IPS-11a (cell line): ENCODE data around the gene LYPD4.

Experiments used
- H3K4me3 ChIP-seq: one replicate; pipeline ENCODE4 v1.5.1; 2013; ENCODE audit warnings: low read depth, low read length, control low read depth

Gene LYPD4, protein sequence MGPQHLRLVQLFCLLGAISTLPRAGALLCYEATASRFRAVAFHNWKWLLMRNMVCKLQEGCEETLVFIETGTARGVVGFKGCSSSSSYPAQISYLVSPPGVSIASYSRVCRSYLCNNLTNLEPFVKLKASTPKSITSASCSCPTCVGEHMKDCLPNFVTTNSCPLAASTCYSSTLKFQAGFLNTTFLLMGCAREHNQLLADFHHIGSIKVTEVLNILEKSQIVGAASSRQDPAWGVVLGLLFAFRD

DNA sequence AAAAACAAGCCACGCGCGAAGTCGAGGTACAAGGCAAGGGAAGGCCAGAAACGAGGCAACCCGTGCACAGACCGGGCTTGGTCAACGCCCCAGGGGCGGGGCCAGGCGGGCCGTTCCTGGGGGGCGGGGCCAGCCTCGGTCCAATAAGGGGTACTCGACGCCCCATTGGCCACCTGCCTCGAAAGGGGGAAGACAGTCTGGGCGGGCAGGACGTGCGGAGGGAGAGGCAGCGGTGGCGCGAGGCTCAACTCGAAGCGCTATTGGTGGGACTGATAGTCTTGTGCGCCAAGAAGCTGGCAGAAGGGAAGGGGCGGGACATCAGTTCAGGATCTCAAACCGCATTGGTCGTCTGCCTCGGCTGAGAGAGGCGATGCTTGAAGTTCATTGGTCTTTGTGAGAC lies at the start of gene LYPD4:
LYPD4 (minus strand) TSS at position 83 of the 400 bp plus-strand sequence. CDS start 5,398 bp downstream, outside the sequence.
- H3K4me3 ChIP-seq: no peak within 1 kb of the TSS

DNA sequence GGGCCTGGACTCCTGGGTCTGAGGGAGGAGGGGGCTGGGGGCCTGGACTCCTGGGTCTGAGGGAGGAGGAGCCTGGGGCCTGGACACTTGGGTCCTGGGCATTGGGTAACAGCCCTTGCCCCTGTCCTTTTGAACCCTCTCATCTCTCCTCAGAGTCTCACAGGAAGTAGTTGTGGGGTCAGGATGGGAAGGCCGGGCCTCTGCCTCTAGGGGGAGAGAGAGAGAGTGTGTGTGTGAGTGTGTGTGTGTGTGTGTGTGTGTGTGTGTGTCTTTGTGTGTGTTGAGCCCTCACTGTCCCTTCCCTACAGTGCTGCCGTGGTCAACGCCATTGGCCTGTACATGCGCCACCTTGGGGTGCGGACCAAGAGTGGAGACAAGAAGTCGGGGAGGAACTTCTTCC lies 49.4 kb upstream of the LYPD4 start:
- H3K4me3 ChIP-seq: no peak overlapping the region

DNA sequence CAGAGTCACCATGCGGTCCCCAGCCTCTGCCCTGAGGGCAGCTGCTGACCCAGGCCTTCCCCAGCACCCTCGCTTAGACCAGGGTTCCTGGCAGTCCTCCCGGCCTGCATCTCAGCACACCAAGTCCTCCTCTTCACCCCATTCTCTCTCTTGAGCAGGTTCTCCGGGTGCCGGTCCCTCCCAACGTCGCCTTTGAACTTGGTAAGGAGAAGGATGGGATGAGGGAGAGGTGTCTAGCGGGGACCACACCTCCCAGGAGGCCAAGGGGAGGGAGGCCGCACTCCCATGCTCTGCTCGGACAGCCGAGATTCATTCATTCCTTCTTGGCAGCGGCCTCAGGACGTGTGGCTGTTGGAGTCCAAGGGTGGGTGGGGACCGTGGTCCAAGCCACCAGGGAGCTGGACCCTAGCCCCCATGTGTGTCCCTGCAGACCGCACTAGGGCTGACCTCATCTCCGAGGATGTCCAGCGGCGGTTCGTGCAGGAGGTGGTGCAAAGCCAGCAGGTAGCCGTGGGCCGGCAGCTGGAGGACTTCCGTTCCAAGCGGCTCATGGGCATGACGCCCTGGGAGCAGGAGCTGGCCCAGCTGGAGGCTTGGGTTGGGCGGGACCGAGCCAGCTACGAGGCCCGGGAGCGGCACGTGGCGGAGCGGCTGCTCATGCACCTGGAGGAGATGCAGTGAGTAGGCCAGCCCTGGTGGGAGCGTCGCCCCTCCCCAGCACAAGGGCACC lies 47.9 kb upstream of the LYPD4 start:
- no peak overlapping the region for H3K4me3 ChIP-seq

DNA sequence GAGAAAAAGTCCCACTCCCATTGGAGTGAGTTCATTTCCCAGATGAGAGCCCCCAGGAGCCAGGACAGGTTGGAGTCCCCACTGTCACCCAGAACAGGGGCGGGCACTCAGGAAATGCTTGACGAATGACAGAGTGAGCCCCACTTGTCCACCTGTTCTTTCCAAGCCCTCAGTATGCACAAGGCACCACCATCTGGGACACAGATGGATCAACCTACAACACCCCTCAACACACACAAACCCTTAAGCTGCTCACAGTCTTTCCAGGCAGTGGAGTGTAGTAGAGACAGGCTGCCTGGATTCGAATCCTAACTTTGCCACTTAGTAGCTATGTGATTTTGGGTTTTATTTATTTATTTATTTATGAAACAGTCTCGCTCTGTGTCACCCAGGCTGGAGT lies 46.5 kb upstream of the LYPD4 start:
- no peak overlapping the region for H3K4me3 ChIP-seq

DNA sequence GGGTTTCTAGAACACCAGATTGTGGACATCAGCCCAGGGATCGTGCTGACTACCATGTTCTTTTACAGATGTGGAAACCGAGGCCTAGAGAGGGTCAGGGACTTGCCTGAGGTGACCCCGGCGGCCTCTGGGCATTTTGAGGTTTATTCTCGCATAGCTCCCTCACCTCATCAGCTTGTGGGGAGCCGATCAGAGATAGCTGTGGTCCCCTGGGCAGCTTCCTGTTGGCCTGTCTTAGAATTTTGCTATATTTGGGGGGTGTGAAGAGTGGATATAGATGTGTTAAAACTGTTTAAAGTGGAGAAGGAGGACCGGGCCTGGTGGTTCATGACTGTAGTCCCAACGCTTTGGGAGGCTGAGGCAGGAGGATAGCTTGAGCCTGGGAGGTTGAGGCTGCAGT lies 45.4 kb upstream of the LYPD4 start:
- H3K4me3 ChIP-seq: no peak overlapping the region

DNA sequence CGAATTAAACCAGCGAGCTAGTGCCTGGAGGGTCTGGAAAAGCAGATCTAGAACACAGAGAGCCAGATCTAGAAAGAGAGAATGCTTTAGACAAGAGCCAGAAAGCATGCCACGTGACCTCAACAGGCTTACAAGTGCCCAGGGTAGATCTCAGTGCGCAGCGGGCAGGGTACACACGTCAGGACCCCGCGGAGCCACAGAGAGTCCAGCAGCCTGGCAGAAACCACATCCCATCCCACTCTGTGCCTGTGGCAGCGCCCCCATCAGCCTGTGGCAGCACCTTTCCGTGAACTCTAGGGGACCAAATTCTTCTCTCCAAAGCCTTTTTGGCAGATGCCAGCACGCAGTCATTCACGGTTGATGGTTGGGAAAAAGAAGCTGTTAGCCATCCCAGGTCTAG lies 44.4 kb upstream of the LYPD4 start:
- H3K4me3 ChIP-seq: no peak overlapping the region

DNA sequence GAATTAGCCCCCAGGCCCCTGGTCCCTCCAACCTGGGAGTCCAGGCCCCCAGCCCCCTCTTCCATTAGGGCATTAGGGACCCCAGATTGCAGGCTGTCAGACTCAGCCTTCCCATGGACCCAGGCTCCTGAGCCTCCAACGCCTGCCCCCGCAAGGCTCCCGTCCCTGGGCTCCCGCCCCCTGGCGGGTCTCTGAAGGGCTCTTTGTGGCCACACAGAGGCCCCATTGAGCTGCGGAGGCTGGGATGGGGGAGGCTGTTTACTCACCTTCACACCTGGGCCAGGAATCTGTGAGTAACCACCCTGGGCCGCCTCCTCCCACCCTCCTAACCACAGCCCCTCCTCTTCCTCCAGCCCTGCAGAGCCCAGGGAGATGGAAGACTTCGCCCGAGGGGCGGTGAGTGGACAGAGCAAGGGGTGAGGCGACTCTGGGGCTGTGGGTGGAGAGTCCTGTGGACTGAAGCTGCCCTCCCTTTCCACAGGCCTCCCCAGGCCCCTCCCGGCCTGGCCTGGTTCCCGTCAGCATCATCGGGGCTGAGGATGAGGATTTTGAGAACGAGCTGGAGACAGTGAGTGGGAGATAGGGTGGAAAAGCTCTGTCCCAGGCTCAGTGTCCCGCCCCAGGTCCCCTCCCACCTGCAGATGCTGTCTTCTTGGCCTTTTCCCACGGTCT lies 43.4 kb upstream of the LYPD4 start:
- no peak overlapping the region for H3K4me3 ChIP-seq

DNA sequence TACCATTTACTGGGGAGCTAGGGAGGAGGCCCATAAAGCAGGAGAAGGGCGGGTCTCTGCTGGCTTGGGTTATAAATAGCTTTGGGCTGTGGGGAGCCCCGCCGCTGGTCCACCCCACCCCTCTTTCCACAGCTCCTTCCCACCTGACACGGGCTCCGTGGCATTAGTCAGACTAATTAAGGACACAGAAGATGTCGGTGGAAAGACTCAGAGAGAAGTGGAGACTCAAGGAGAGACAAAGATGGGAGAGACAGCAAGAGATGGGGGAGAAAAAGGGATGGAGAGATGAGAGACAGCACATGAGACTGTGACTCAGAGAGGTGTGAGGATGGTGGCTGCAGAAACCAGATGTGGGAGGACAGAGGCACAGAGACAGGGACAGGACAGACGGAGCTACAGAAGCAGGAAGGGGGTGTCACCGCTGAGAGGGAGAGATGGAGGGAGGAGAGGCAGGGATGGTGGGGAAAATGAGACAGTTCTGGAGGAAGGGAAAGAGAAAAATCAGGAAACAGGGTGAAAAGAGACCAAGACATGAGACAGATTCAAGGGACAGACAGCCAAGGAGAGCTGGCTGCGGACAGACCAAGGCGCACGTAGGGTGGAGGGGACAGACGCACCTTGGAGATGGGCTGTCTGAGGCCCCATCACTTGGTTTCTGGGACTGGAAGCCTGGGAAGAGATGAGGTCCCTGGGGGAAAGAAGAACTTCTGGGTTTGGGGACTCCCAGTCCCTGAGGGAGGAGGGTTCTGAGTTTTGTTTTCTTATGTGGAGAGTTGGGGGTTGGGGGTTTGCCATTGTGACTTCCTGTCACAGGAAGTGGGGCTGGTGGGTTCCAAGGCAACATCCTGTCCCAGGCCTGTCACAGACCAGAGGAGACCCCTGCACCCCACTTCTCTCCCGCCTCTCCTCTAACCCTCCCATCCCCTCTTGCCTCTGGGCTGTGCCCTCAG lies 42.6 kb upstream of the LYPD4 start:
- no peak overlapping the region for H3K4me3 ChIP-seq

DNA sequence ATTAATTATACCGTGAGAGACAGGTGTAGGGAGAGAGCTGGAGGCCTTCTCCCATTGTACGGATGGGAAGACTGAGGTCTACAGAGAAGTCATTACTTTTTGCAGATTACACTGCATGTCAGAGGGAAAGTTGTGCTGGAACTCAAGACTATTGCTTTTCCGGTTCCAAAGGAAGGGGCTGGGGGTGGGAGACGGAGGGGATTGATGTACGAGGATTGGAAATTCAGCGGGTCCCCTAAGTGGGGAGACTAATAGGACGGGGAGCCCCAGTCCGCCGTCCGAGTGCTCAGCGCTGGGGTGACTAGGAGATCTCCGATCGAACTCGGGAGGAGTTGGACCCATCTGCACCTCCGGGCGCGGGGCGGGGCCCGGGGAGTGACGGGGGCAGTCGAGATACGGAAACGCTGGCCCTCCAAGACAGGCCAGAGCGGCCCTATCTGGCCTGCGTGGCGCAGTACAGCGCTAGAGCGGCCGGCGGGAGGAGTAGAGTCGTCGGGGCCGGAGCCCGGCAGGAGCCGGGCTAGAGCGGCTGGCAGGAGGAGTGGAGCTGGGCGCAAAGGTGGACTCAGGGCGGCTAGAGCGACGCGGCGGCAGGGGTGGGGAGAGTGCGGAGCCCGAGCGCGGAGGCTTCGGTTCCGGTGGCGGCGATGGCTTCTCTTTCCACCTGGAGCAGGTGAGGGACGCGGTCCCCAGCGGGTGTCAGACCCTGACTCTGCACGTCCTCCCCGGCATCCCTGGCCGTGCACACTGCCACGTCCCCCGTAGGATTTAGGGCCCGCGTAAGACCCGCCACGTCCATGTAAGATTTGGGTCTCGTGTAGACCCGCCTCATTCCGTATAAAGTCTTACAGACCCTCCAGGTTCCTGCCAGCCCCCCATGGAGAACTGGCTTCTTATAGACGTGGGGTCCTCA lies 39.6 kb upstream of the LYPD4 start:
- peak overlapping the region; percentile 87 for H3K4me3 ChIP-seq

DNA sequence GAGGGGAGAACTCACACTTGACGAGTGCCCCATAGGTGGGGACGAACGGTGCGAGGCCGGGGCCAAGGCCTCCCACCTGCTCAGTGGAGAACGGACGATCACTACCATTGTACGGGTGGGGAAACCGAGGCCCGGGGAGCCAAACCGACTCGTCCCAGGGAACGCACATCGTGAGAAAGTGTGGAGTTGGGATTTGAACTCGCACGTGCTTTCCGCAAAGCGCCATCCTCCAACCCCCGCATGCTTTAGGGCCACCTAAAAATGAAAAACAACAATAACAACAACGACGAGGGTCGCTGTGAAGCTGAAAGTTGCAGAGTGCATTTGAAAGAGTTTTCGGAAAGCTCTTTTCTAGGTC lies 39.0 kb upstream of the LYPD4 start:
- peak overlapping the region; percentile 68 for H3K4me3 ChIP-seq

DNA sequence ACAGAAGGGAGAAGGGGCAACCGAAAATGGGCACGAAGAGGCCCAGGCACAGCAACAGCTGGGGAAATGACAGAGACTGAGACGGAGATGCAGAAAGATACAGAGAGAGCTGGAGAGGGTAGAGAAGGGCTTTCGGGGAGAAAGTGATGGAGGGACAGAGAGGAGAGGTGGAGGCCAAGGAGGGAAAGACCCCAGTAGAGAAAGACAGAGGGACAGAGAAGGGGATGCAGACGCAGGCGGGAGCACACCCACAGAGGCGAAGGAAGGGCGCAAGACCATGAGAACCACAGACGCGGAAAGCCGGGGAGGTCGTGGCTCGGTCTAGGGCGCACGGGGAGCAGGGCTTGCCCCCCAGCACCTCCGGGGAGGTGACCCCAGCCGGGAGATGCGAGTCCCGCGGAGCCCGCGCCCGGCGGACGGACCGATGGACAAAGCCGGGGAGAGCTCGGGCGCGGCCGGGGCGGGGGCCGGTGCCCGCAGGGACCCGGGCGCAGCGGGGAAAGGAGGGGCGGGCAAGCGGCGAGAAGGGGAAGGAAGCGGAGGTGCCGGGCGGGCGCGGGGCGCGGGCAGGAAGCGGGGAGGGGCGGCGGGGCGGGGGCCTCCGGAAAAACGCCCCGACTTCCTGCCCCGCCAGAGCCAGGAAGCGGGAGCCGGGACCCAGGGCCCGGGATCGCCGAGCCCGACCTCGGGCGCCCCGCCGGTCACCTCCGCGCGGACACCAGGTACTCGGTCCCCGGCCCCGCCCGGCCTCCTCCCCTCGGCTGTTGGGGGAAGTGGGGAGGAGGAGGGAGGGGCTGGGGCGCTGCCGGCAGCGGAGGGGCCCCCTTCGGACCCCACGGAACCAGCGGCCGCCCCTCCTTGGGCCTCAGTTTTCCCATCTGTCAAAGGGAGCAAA lies 38.3 kb upstream of the LYPD4 start, which contains the start of gene ARHGEF1:
ARHGEF1 (plus strand) TSS at position 617 of the 895 bp plus-strand sequence. CDS start 4,899 bp downstream, outside the sequence.
- peak within 1 kb of the TSS; percentile 68 for H3K4me3 ChIP-seq

DNA sequence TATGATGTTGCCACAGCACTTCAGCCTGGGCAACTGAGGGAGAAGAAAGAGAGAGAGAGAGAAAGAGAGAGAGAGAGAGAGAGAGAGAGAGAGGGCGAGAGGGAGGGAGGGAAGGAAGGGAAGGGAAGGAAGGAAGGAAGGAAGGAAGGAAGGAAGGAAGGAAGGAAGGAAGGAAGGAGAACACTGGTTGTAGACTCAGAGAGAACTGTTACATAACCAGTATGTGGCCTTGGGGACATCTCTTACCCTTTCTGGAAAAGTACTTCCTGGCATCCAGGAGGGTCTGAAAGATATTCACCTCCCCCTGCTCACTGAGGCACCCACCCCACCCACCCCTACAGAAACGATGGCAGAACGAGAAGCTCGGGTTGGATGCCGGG lies 35.8 kb upstream of the LYPD4 start:
- no peak overlapping the region for H3K4me3 ChIP-seq

DNA sequence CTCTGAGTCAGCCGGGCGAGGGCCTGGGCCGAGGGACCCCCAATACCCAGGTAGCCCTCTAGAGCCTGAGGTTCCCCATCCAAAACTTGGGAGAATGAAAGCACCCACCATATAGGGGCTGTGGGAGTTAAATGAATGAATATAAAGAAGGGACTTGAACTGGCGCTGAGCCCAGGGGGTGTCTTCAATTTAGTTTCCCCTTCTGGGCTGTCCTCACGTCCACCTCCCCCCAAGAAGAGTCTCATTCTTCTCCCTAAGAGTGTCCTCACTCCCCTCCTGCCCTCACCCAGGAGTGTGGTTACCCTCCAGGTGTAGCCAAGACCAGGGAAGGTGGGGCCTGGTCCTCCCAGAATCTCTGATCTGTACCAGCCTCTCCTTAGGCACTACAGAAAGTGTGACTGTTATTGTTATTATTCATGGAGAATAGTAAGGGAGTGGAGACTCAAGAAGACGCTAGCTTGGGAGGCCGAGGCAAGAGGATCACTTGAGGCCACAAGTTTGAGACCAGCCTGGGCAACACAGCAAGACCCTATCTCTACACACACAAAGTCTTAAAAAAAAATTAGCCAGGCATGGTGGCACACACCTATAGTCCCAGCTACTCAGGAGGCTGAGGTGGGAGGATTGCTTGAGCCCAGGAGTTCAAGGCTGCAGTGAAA lies 35.3 kb upstream of the LYPD4 start:
- H3K4me3 ChIP-seq: no peak overlapping the region

DNA sequence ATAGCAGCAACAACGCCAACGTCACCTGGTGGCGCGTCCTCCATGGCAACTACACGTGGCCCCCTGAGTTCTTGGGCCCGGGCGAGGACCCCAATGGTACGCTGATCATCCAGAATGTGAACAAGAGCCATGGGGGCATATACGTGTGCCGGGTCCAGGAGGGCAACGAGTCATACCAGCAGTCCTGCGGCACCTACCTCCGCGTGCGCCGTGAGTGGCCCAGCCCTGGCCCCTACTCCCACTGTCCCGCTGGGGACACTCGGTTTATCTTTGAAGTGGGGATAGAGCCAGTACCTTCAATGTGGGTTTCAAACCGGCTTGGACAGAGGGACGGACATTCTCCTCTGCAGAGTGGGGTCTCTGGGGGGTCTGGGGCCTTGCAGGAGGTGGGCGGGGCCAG lies 34.6 kb upstream of the LYPD4 start:
- H3K4me3 ChIP-seq: no peak overlapping the region

DNA sequence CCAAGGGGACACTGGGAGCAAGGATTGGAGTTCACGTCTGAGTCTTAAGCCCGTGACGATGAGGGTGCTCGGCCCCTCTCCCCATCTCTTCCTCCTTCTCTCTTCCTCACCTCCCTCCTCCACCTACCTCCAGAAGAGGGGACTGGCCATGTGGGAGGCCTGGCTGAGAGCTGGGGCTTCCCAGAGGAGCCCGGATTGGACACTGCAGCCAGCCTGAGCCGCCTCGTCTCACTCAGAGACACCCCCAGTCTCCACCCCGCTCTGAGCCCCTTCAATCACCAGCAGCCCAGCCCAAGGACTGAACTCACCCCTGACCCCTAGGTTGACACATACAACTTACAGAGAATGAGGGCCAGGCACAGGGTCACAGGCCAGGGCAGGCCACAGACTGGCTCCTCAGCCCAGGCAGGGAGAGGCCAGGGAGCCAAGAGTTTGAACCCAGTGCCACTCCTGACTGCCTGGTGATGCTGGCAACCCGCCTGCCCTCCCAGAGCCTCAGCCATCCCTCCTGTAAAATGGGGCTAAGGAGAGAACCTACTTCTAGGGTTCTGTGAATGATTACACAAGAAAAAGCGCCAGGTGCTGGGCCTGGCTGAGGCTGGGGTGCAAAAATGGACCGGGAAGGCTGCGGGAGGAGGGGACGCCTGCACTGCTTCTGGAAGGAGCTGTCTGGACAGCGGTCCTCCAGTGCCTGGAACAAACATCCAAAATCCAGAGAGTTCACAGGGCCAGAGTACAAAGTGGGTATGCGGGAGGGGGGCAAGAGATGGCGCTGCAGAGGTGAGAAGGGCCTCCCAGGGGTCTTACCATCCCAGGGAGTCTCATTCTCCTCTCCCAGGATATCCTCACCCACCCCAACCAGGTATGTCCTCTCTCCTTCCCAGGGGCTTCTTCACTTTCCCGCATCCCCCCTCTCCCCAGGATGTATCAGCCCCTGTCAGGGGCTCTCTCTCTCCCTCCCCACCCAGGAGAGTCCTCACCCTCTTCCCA lies 33.7 kb upstream of the LYPD4 start:
- H3K4me3 ChIP-seq: no peak overlapping the region

DNA sequence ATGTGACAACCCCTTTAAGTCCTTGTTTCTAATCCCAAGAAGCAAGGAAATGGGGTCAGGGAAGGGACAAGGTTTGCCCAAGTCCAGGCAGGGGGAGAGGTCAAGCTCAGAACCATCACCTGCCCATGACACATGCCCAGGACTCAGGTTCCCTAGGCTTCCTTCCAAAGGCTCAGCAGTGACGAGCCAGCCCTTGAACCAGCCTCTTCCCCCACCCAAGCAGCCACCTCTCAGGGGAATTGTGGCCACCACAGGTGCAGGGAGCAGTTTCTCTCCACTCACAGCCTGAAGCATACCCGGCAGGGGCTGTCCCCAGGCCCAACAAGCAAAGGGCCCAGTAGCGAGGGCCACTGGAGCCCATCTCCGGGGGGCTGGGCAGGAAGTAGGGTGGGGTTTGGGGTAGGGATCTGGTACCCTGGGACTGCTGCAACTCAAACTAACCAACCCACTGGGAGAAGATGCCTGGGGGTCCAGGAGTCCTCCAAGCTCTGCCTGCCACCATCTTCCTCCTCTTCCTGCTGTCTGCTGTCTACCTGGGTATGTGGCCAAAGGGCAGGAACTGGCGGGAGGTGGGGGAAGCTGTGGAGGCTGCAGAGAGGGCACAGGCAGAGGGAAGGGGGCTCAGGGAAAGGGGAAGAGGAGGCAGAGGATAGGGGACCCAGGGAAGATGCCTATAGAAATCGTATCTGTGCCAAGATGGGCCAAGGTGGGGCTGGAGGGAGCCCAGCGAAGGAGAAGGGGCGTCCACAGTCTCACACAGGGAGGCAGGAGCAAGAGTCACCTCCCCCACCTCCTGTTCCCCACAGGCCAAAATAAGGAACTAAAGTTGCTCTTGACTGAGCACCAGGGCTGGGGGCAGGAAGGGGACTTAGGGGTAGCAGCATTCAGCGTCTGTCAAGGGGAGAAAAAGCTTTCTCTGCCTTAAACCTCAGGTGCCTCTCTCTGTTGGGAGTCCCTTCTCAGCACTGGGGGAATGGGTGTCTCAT lies 32.7 kb upstream of the LYPD4 start, which contains the start of gene CD79A:
CD79A (plus strand) TSS at position 433 of the 986 bp plus-strand sequence; CDS start at position 459, 26 bp downstream.
- no peak within 1 kb of the TSS for H3K4me3 ChIP-seq
